CD4-positive, alpha-beta T cell treated with Interleukin-1 beta for 1 hour (primary cell): ENCODE data around the gene TOM1L2.

Experiments used
- DNase-seq, 2 donors: peaks; one replicate each; pipeline ENCODE4 v3.0.0-alpha.2; 2020 to 2022

The TOM1L2 gene

GRCh38 chr17:17994271-17995069 lies 22.3 kb upstream of the TOM1L2 start:
- DNase-seq, result peak in 1 of 2 donors; percentile 8

DNA sequence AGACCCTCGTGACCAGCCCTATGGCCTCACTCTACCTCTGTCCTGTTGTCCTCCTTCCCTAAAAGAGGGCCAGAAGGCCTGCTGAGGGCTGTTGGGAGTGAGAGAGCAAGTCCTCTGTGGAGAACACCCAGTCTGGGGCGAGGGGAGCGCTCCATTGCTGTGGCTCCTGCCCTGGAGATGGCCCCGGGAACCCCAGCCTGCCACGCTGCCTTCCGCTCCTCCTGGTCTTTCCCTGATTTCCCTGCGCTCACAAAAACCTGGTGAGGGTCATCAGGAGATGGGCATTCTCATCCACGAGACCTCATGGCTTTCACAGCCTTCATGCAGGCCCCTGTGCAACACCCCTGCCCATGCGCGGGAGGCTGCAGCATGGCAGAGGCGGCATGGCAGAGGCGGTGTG lies 21.7 kb upstream of the TOM1L2 start:
- no peak for DNase-seq

GRCh38 chr17:17993366-17993765 lies 21.2 kb upstream of the TOM1L2 start:
- DNase-seq, result no peak

GRCh38 chr17:17990282-17990681 lies 18.1 kb upstream of the TOM1L2 start:
- DNase-seq, result no peak

GRCh38 chr17:17989618-17990017 lies 17.4 kb upstream of the TOM1L2 start:
- DNase-seq, result no peak

GRCh38 chr17:17989081-17989480 lies 16.9 kb upstream of the TOM1L2 start:
- DNase-seq, result no peak

DNA sequence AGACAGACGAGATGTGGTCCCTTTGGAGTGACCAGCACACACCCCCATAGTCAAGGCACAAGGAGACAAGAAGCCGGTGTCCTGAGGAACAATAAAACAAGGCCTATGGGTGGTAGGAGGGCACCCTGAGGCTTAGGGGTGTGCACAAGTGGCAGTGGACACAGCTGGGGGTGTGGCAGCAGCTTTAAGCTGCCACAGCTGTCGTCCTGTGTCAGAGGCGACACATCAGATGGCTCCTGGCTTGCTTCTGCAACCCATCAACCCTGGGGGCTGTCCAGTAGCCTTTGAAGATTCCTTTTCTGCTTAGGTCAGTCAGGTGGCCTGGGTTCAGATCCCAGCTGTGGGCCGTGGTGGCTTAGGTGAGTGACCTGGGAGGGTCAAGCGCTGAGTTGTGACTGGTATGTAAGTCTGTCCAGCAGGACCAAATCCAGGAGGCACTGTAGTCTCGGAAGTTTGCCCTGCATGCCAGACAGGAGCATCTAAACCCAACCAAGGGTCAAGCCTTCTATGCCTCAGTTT lies 16.3 kb upstream of the TOM1L2 start:
- no peak for DNase-seq

DNA sequence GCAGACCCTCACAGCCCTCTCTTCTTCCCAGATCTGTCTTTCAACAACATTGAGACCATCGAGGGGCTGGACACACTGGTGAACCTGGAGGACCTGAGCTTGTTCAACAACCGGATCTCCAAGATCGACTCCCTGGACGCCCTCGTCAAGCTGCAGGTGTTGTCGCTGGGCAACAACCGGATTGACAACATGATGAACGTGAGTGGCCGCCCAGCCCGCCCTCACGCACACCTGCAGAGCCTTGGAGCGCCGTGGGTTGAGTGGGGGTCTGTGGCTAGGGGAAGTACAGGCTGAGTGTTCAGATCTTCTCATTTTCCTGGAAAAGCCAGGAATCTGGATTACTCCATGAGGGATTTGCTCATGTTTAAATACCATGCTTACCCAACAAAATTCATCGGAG lies 15.7 kb upstream of the TOM1L2 start:
- DNase-seq, result no peak

- DNase-seq, result no peak
Observed at GRCh38 chr17:17987187-17987896, 15.1 kb upstream of the TOM1L2 start.

- no peak for DNase-seq
Observed at GRCh38 chr17:17985555-17985954, 13.4 kb upstream of the TOM1L2 start.

GRCh38 chr17:17985153-17985552 lies 13.0 kb upstream of the TOM1L2 start:
- no peak for DNase-seq

- no peak for DNase-seq
Observed at GRCh38 chr17:17983776-17984175, 11.6 kb upstream of the TOM1L2 start.

DNA sequence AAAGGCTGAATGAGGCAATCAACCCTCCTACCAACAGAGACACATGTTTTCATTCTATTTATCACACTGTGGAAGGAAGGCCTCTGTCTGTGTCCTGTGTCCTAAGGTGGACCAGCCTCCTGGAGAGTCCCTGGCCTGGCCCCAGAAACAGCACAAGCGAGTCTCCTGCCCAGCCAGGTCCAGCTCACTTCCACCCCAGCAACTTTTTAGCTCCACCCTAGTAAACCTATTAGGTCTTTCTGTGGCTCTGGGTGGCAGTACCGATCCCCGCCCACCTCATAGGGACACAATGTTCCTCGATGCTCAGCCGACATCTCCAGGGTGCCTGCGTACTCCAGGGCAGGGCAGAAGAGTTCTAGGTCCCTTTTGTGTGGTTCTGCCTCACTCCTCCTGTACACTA lies 11.2 kb upstream of the TOM1L2 start:
- no peak for DNase-seq

- no peak for DNase-seq
Observed at GRCh38 chr17:17982801-17983200, 10.6 kb upstream of the TOM1L2 start.

DNA sequence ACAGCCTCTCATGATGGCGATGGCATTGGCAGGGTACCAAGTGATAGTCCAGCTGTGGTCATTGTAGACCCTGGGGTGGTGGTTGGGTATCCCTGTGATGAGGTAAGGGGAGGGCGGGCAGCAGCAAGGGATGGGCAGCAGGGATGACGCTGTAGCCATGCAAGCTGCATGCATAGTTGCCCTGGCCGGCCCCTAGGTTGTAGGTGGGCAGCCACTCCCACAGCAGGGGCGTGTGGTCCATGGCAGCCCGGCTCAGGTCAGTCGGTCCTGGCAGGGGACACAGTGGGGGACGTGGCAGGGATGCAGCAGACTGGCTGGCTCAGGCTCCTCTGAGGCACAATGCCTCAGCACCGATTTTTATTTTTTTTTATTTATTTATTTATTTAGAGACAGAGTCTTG lies 9.1 kb upstream of the TOM1L2 start:
- no peak for DNase-seq

DNA sequence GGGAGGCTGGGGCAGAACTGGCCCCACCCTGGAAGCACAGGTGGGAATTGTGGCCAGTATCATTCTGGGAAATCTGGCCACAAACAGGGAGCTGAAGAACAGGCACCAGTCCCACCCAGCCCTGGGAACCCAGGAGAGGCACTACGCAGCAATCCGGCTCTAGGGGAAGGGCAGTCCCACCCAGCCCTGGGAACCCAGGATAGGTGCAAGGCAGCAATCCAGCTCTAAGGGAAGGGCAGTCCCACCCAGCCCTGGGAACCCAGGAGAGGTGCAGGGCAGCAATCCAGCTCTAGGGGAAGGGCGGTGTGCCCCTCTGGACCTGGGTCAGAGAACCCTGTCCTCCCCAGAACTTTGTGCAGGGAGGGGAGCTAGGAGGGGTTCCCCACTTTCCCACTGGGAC lies 7.6 kb upstream of the TOM1L2 start:
- DNase-seq, result no peak

GRCh38 chr17:17978481-17979424 lies 6.6 kb upstream of the TOM1L2 start:
- DNase-seq, result no peak

- no peak for DNase-seq
Observed at GRCh38 chr17:17976931-17977570, 4.9 kb upstream of the TOM1L2 start.

GRCh38 chr17:17975436-17975835 lies 3.2 kb upstream of the TOM1L2 start:
- peak in 1 of 2 donors; percentile 39 for DNase-seq

- no peak for DNase-seq
Observed at GRCh38 chr17:17972952-17973254, 703 bp upstream of the TOM1L2 start.

- DNase-seq, result peak; percentile 24 to 27
Observed at GRCh38 chr17:17971431-17972125, 622 bp downstream of the TOM1L2 start.
